Fibroblast of peridontal ligament (primary cell): Measurements from ENCODE around the gene TAF9B.
"Not testable (repeated sequence)": the region's sequence is repeated elsewhere in the genome, so short reads cannot be mapped to it uniquely, and the experiment has no call there.

Experiments used
- DNase-seq: peaks from one replicate; pipeline ENCODE4 v3.0.0-alpha.2; 2010; ENCODE audit errors: extremely low read depth

Gene TAF9B, protein sequence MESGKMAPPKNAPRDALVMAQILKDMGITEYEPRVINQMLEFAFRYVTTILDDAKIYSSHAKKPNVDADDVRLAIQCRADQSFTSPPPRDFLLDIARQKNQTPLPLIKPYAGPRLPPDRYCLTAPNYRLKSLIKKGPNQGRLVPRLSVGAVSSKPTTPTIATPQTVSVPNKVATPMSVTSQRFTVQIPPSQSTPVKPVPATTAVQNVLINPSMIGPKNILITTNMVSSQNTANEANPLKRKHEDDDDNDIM

DNA sequence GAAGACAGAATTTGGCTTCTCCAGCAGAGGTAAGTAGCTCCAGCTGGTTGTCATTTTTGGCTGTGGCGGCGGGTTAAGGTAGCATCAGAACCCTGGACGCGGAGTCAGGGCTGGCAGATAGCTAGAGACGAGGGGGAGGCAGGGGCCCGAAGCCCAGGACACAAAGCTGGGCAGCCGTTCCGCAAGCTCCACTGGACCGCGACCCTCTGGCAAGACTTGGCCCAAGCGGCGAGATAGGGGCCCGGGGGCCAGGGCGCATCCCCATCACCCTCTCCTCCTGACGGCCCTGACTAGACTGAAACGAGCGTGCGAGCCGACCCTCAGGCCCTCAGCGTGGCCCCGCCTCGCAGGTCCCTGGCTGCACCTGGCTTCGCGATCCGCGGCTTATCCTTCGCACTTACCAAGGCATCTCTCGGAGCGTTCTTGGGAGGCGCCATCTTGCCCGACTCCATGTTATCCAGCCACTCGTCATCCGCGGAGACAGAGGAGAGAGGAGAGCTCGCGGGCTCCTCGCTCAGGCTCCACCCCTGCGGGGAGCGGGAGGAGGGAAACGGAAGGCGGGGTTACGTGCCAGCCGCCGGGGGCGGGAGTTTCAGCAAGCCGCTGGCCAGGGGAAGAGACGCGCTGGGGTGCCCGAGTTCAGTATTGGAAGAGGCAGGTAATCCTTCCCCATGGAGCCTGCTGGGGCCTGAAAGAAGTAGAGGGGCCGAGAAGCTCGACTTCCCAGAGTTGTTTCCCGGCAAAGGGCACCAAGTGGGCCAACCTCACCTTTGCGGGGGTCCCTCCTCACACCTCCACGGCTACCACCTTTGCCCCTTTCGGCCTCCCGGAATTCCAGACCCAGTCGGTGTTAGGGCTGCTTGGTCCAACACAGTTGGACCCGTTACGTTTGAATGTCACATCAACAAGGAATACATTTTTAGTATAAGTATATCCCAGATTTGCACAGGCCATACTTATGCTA lies at the start of gene TAF9B:
TAF9B (minus strand) TSS at position 491 of the 964 bp plus-strand sequence; CDS start at position 452, 39 bp downstream.
- peak; percentile 70 for DNase-seq

DNA sequence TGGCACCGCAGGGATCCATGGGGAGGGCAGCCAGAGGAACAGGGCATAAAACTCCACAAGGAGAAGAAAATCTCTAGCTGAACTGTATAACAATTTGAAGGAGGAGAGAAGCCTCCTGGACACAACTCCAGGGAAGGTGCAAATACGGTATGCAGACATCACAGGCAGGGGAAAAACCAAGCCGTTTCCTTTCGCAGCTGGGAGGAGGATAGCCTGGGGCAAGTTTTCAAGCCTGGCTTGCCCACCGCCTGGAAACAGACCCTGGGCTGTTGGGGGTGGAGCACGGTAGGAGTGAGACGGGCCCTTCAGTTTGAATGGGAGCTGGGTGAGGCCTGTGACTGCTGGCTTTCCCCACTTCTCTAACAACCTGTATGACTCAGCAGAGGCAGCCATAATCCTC lies 43.4 kb upstream of the TAF9B start:
- DNase-seq = no peak

- DNase-seq = no peak
These were observed 41.9 kb upstream of the TAF9B start for GRCh38 chrX:78181307-78181706.

- DNase-seq = no peak
These were observed 28.6 kb upstream of the TAF9B start for GRCh38 chrX:78168065-78168464.

DNA sequence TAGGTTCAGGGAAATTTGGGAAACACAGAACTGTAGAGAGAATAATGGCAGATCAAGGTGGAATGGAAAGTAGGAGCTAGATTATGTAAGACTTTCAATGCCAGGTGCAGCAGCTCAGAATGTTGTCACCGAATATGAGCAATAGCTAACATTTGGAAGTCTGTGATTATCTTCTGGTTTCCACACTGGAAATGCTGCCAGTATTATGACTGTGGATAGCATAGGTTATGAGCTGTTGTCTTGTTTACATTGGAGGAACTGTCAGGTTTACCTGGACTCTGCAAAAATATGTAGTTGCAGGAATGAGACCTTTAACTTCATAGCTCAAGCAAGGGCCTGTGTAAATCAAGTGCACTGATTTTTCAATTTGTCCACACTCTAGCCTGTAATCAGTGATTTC lies 26.0 kb upstream of the TAF9B start:
- DNase-seq = no peak

GRCh38 chrX:78163175-78163574 lies 23.7 kb upstream of the TAF9B start:
- DNase-seq = not testable (repeated sequence)

GRCh38 chrX:78160711-78161110 lies 21.3 kb upstream of the TAF9B start:
- DNase-seq = not testable (repeated sequence)

- not testable (repeated sequence) for DNase-seq
These were observed 18.4 kb upstream of the TAF9B start for GRCh38 chrX:78157846-78158245.

GRCh38 chrX:78157373-78157772 lies 17.9 kb upstream of the TAF9B start:
- DNase-seq = not testable (repeated sequence)

DNA sequence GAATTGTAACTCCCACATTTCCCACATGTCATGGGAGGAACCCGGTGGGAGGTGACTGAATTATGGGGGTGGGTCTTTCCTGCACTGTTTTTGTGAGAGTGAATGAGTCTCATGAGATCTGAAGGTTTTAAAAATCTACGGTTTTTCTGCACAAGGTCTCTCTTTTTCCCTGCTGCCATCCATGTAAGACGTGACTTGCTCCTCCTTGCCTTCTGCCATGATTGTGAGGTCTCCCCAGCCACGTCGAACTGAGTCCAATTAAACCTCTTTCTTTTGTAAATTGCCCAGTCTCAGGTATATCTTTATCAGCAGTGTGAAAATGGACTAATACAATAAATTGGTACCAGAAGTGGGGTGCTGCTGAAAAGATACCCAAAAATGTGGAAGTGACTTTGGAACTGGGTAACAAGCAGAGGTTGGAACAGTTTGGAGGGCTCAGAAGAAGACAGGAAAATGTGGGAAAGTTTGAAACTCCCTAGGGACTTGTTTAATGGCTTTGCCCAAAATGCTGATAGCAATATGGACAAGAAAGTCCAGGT lies 7.6 kb upstream of the TAF9B start:
- not testable (repeated sequence) for DNase-seq

DNA sequence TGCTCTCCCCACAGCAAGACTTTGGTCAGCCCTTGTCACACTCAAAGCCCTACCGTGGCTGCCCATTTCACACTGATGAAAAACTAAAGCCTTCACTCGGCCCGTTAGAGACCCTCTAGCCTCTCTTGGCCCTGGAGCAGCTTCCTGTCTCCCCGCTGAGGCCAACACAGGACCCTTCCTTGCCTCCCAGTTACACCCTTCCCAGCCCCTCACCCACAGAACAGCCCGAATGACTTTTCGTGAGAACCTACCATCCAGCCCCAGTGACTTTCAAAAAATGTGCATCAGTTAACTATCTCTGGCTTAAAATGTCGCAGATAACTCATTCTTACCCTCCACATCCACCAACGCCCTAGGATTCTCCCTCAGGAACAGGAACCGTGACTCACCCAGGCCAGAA lies 756 bp upstream of the TAF9B start:
- no peak for DNase-seq

DNA sequence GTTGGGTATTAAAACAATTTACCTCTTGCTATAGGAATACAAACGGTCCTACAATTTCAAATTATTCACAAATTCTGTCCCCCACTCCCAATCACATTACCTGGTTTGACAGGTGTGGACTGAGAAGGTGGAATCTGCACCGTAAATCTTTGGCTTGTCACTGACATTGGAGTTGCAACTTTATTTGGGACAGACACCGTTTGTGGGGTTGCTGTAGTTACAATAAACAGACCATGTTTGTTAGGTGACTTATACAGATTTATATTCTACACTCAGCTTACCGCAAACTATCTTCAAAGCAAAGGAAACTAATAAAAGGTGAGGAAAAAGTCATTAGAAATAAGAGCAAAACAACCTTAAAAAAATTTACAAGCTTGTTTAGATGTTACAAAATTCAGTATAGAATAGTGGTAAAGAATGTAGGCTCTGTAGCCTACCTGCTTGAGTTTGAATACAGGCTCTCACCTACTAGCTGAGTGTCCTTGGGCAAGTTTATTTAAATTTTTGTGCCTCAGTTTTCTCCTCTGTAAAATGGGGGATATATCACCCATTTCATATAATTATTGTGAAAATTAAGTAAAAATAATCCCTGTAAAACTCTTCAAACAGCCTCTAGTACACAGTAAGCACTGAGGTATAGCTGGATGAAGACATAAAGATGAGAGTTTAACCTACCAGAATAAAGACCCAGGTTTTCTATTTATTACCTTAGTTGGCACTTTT lies 6.1 kb downstream of the TAF9B start:
- DNase-seq = no peak

DNA sequence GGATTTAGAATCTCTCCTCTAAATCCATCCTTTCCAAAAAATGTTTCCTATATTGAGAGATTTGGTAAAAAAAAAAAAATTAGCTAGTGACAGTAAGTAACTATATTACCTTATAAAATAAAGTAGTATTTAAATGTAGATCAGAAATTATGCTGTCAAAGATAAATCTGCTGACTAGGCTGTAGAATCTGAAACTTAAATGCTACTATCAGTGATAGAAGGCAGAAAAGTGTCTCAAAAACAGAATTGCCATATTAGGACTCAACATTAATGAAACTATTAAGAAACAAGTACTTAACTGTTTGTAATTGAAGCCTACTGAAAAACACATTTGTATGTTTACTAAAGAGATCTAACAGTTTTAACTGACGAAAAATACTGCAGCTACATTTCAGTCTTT lies 8.3 kb downstream of the TAF9B start:
- DNase-seq = no peak

GRCh38 chrX:78130396-78130795 lies 9.1 kb downstream of the TAF9B start:
- DNase-seq = no peak

DNA sequence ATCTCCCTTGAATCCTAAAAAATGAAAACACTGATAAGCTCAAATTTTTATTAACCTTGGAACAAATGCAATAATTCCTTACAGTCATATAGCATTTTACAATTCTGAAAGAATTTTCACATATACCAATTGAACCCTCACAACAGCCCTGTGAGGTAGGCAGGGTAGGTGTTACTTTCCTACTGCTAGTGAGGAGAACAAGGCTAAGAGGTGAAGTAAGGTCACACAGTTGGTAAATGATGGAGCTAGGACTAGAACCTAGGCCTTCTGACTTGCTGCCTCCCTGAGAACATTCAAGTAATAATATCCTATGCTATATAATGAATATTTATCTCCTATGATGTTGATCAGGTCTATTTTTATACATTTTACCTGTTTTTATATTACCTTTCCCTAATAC lies 9.7 kb downstream of the TAF9B start:
- DNase-seq = no peak

DNA sequence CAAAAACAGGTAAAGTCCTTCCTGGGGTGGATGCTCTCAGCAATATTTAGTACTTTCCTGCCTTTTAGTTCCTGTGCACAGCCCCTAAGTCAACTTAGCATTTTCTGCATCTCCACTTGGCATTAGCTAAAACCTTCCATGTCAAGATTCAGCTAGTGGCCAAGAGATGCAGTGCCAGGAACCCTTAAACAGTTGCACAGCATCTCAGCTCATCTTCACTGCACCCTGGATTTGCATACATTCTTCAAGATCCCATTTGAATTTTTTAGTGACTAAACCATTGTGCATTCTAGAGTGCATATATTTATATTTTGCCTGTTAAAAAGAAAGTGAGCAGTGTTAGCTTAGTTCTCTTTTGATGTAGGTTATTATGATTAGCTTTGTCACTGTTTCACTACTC lies 13.7 kb downstream of the TAF9B start:
- DNase-seq = not testable (repeated sequence)

DNA sequence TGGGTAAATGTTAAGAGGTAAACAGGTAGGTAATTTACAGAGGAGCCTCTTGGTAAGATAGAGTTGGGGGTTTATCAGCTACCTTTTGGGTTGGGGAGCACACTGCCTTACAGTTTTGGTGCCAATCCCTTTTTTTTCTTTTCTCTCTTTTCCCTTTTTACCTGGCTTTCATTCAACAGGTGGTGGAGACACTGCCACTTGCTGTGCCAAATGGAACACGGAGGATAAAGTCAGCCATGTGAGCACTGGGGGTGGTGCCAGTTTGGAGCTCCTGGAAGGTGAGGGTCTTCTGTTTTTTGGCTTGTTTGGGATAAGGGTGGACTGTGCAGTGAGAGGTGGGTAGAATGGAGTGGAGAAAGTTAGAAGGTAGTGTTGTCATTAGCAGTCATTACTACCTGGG lies 14.3 kb downstream of the TAF9B start:
- DNase-seq = no peak

DNA sequence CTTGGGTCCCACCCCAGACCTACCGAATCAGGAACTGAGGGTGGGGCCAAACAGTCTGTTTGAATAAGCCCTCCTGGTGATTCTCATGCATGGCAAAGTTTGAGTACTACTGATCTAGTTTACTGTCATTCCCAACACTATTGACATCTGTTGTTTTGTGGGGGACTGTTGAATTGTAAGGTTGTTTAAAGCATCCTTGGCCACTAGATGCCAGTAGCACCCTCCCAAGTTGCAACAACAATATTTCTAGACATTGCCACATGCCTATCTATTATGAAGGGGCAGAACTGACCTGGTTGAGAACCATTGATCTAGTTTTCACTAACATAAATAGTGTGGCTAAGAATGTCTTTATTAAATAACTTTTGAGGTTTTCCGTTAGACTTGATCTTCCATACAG lies 15.1 kb downstream of the TAF9B start:
- DNase-seq = peak; percentile 25

DNA sequence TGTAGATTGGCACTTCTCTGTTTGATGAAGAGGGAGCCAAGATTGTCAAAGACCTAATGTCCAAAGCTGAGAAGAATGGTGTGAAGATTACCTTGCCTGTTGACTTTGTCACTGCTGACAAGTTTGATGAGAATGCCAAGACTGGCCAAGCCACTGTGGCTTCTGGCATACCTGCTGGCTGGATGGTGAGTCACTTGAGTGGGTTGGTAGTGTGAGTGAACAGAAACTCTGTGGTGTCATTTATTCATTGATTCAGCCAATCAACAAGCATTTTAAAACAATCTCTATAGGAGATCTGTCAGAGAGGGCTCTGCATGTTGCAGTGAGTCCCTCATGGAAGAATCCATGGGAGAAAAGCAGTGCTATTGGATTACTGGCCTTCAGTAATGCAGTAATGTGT lies 16.3 kb downstream of the TAF9B start:
- DNase-seq = no peak

DNA sequence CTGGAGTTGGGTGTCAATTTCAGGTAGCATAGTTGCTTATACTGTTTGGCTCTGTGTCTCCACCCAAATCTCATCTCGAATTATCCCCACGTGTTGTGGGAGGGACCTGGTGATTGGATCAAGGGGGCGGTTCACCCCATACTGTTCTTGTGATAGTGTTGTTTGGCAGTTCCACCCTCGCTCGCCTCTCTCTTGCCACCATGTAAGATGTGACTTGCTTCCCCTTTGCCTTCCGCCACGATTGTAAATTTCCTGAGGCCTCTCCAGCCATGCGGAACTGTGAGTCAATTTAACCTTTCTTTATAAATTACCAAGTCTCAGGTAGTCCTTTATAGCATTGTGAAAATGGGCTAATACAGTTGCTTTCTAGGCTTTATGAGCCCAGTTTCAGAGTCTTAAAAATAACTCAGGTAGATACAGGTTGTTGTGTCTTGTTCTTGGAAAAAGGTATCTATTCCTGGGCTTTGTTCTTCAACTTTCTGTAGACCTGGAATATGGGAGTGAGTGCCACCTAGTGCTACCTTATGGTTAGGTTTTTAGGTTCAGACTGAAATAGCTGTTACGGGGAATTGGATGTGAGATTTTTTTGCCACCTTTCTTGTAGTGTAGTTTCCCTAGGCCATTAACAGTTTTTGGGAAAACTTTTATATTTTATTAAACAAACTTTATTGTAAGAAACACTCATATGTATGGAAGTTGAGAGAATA lies 19.8 kb downstream of the TAF9B start:
- no peak for DNase-seq

- no peak for DNase-seq
These were observed 20.8 kb downstream of the TAF9B start for GRCh38 chrX:78118628-78119027.
